NCI-H1694 treated with DMSO at 0.1 percent for 48 hours (cell line): ENCODE data around the gene VTI1A.

Source experiments
- DNase-seq: peaks from one replicate; lab custom pipeline; 2025; lab: John Stamatoyannopoulos, UW

VTI1A gene

DNA sequence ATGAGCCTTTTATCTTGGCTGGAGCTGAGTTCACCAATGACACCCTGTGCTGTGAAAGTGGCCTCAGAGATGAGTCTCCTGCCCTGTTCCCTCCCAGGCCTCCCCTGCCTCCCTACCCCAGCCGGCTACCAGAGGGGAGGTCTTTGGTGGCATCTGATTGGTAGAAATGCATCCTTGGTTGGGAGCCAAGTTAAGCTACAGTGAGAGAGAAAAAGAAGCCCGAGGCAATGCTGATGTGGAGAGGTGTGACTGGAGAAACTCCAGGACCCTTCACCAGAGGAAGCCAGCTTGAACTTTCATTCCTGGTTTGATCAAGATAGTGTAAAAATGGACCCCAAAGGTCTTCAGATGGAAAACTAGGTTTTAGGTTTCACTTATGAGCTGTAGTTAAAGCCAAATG lies 311.9 kb downstream of the VTI1A start:
- DNase-seq, result no peak

DNA sequence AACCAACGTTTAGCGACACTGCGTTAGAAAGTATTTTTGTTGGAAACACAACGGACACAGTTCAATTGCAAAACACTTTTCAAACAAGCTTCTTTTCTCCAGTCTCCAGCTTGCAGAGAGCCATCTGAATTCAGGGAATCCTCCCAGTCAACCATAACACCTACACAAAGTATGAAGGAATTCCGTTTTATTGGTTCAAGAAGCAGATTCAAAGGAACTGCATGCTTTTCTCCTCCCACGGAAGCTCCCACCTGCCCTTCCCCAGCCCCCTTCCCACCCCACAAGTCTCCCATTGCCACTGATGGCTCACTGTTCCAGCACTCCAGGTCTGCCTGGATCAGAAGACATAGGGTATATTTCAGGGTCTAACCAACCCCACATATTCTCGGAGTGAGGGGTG lies 312.5 kb downstream of the VTI1A start:
- no peak for DNase-seq

DNA sequence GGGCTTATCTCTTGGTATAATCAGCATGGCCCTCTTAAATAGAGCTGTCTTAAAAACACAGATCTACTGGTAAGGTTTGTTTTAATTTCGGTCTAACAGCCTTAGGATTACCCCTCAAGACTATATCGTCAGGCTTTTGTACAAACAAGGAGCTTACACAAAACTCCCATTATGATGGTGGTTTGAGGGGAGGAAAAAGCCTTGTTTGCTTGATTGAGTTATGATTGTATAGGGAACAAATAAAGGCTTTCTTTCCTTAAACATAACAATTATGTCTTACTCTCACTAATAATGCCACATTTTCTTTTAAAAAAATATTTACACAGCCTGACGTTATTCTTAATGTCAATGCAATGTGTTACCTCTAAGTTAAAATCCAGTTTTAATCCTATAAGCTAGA lies 314.2 kb downstream of the VTI1A start:
- no peak for DNase-seq

DNA sequence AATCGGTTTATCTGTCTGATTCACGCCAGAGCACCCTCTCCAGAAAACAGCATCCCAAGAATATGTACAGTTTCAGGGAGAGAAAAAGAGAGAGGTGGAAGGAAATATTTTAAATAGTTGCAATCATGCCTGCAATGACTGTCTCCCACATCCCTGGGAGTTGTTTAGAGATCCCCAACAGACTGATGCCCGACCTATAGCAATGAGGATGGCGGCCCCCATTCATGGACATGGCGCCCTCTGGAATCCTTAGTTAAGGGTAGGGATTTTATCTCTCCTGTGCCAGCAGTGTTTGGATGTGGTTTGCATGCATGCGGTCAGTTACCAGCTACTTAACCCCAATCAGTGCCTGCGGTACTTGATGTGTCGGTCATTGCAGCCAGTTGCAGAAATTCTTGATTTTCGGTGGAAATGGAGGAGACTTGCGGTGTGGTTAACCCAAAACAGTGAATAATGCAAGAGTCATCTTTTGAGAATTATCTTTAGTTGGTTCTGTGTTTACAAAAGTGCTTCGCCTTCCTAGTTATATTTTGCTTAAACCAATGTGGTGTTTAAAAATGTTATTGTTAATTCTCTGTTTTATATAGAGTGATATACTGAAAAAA lies 317.0 kb downstream of the VTI1A start:
- DNase-seq, result no peak

GRCh38 chr10:112765717-112766235 lies 318.8 kb downstream of the VTI1A start:
- DNase-seq, result no peak

DNA sequence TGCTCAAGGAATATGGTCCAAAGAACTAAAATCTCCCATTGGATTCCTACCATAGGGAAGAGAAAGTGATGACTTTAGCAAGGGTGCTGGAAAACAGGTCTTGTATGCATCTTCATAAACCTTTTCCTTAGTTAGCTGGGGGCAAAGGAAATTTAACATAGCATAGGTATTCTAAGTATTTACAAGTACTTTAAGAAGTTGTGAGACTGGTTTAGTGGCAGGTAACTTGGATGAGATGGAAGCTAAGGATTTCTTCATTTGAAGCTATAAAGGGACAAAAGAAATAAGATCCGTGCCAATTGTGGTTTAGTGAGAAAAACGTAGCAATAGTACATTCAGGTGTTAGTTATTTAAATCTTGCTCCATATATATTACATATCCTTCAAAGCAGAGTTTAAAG lies 319.6 kb downstream of the VTI1A start:
- no peak for DNase-seq

GRCh38 chr10:112767156-112767555 lies 320.1 kb downstream of the VTI1A start:
- DNase-seq, result no peak

DNA sequence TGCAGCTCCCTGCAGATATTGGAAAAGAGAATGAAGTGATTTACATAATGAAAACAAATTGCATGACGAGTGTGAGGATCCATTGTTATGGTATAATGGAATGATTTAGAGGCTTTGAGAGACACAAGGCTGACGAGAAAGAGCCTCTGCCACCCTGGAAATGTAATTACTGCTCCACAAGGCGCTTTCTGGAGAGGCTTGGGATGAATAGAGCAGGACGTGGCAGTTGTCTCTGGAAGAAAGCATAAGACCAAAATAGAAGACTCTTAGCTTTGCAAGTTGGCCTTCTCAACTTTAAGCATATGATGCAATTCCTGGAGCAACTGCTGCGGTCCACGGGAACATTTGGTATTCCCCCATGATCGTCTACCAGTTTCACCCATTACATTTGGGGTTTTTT lies 321.1 kb downstream of the VTI1A start:
- DNase-seq, result no peak

DNA sequence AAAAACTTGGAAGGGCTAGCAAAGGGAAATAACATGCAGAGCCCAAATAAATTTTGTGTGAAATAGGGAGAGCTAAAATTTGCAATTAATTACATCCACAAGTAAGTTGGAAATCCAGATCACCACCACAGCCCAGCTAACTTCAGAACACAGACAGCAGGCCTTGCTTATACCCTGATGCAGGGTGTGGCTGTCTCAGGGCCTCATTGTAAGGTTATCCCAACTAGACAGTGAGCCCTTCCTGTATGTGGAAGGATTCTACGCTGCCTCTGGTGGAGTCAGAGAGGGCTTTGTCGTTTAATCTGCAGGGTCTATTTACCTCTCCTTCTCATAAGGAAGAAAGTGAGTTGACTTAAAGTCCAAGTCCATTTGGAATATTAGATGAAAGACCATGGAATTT lies 322.1 kb downstream of the VTI1A start:
- DNase-seq, result no peak

DNA sequence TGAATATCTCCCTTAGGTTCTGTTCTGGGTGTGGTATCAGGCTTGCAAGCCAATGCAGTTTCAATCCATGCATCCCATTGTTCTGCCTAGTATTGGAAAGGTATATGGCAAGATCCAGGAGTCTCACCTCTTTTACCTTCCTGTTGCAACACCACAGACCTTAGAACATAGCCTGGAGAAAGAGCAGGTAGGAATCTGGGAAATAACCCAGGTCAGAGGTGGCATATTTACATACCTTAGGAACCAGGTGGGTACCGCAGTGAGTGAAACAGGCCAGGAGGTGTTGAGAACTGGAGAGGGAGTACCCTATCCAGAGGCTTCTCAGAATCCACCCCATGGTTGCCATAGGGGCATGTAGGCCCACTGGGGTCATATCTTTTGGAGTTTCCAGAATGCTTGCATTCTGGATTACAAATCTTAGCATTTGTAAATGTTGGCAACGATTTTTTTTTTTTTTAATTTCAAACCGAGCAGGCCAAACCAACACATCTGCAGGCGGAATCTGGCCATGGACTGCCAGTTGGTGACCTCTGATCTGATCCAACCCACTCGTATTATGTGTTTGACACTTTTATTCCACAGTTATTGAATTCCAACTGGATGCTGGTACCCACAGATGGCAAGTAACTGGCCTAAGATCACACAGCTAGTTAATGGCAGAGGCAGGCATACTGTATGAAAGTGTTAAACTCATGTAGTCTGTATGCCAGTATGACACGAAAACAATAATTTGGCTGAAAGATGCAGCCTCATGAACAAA lies 322.8 kb downstream of the VTI1A start:
- no peak for DNase-seq

GRCh38 chr10:112771733-112772132 lies 324.7 kb downstream of the VTI1A start:
- no peak for DNase-seq

- DNase-seq, result no peak
Measured at GRCh38 chr10:112773783-112774182, 326.8 kb downstream of the VTI1A start.

DNA sequence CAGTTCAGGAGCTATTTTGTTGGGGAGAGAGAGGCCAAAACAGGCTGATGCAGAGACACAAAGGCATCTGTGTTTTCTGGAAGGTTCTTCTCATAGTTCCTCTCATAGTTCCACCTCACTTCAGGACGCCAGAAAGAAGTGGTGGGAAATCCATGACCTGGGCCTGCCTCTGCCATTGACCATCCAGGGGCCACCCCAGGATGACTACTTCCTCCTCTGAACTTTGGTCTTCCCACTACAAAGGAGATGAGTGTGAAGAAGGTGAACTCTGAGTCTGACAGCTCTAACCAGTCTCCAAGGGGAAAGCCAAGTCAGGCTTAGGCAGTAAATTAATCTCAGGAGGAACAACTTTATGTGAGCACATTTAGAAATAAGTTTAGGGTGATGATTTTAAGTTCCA lies 327.2 kb downstream of the VTI1A start:
- DNase-seq, result no peak

DNA sequence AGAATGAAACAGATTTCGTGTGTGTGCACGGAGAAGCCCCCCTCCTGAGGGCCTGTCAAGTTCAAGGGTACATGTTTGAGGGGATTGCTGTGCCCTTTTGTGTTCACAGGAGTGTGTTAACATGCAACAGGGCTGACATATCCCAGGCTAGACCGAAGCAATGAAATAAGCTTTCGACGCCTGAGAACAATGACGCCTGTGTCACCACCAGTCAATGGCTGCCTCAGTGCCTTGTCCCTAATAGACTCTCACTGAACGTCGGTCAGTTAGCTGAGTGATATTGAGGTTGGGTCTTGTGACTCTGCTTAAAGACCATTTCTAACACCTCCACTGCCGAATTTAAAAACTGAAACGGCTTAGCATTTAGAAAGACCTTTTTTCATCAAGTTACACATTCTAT lies 327.8 kb downstream of the VTI1A start:
- no peak for DNase-seq

DNA sequence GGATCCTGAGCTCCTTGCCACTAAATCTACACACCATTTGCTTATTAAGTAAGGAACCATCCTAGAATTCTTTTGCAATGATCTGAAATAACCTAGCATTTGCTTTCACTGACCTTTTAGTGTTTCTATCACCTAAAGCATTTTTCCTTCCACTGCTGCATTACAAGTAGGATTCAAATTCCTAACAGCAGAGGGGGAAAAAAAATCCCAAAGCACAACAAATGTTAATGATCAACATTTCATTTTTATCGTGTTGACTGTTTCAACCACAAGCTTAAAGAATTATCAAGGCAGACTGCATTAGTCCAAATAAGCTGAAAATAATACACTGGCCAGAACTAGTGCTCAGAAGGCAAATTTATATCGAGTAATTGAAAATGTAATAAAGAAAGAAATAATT lies 328.4 kb downstream of the VTI1A start:
- DNase-seq, result no peak

DNA sequence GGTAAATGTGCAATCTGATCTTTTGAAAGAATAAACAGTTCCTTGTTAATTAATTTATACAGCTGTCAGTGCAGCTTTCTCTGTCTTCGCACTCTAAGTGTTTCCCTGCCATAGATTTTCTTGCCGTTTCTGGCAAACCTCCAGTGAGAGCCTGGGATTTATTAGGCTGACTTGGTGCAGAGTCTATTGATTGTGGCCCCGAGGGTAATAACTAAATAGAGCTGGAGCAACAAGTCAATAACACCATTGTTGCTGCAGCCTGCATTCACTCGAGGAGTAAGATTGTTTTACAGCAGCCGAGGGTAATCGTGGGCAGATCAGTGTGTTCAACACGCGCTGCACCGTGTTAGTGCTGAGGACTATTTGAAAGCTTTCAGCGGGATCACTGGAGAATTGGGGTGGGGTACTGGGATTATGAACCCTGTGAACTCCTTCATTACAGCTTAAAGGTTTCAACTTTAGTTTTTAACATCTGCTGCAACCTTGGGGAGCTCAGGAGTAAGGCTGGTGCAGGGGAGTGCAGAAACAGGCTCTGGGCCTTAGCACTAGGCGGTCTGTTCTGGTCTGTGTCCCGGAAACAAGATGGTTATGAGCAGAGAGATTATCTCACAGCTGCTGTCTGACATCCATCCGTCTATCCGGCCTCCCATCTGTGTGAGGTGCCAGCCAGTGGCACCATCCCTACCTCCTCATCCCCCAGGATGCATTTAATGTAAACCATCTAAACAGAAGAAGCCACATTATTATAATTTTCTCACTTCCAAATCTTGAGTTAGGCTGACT lies 329.1 kb downstream of the VTI1A start:
- no peak for DNase-seq

DNA sequence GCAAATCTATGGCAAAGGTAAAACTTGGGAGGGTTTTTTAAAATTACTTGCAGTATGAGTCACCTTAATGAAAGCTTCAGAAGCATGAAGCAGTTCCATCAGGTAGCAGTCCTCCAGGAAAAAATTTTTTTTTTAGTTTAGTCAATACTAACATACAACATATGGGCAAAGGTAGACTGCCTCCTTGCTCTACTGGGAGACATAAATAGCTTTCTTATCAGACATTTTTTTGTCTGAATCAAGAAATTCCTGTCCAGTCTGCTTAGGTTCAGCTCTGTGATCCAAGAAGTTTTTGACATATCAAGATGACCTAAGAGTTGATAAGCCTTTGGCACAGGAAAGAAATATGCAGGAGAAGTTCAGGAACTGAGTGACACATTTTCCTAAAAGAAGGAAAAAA lies 331.6 kb downstream of the VTI1A start:
- DNase-seq, result no peak

- DNase-seq, result no peak
Measured at GRCh38 chr10:112779025-112779770, 332.2 kb downstream of the VTI1A start.

DNA sequence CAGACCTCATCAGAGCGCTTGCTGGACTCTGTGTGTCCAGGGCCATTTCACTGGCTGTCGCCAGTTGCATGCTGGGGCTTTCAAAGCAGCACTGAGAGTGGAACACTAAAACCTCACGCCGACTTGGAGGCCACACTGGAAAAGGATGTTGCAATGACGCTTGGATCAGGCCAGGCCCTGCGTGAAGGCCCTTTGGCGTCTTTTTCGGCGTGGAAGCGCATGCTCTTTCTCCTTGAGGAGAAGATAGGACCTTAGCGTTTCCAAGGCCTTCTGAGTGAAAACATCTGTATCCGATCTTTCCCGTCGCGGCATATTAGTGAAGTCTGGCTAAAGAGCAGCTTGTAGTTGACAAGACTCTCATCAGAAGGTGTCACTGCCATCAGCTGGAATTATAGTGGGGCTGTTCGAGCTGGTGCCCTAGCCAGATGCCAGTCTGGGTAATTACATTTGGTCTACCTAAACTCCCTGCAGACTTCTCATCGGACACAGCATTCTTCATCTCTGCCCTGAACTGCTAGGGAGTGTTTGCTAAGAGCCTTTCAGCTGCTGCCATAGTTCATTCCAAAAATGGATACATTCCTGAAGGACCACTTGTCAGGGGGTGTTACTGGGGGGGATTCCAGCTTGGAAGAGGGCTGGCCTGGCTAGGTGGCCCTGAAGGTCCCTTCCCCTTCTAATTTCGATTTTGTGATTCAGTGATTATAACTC lies 335.3 kb downstream of the VTI1A start:
- DNase-seq, result no peak

DNA sequence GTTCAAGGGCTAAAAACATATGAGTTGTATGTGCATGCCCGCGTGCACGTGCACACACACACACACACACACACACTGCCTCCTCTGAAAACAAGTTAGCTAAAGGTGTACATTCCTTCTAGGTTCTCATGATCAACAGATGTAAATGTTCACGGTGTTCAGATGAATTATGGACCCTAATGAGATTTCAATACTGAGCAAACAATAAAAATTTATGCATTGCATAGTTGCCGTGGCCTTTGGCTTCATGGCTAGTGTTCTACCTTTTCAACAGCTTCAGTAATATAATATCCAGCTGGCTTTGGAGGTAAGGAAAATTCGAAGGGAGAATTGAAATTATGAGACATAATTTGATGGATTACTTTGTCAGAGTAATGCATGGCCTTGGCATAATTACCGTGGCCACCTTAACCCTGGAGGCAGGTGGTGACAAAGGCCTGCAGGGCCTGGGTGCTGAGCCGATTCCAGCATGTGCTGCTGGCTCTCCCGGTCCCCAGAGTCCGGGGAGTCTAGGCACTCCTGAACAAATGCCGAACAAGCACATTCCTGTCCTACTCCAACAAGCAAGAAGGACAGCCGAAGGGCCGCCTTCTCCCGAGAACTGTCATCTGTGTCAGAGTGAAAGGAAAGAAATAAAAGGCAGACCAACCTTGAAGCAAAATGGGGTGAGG lies 336.5 kb downstream of the VTI1A start:
- no peak for DNase-seq

- no peak for DNase-seq
Measured at GRCh38 chr10:112784022-112784461, 337.0 kb downstream of the VTI1A start.
